ENCODE data around the gene TMEM167A. TPM values are rescaled to one million over a fixed set of nuclear protein-coding genes. Genes with fewer than 3 reads are reported as not detected.

The TMEM167A gene
- total and polyA plus RNA-seq, 12 donors, result 23.9 to 164 (median 86.1) TPM

- 87 to 96% (median 93%) methylated on average over 2 of the region's 2 CpGs for WGBS, 4 donors
- Histone ChIP-seq H3K36me3 (replicated peaks in 1 of 2) (no peaks in the 10 kb centered on the region), H3K27me3 (no peaks in the 10 kb centered on the region), H3K4me3 (no peak overlapping the region), H3K27ac (no peak overlapping the region), H3K4me1 (replicated peaks in 1 of 2) (no peaks in the 10 kb centered on the region), H3K9me3 (replicated peaks in 1 of 3) (no peaks in the 10 kb centered on the region)
- intact Hi-C loops (cut with DNase I), result no loop called here
- no peak for DNase-seq
- TF ChIP-seq POLR2A (IDR thresholded peaks at IDR 0.05) (no peak), CTCF (IDR thresholded peaks at IDR 0.05) (no peak)
These were observed 15.4 kb upstream of the TMEM167A start for GRCh38 chr5:83092619-83093018.

GRCh38 chr5:83090169-83090568 is 13.0 kb upstream of the TMEM167A start:
- intact Hi-C loops (cut with DNase I), result no loop called here
- H3K4me3 ChIP-seq, result no peak overlapping the region
- H3K36me3 ChIP-seq (replicated peaks in 1 of 2), result no peaks in the 10 kb centered on the region
- H3K27ac ChIP-seq, result no peak overlapping the region
- no peaks in the 10 kb centered on the region for H3K27me3 ChIP-seq
- TF ChIP-seq POLR2A (IDR thresholded peaks at IDR 0.05), result no peak
- TF ChIP-seq CTCF (IDR thresholded peaks at IDR 0.05), result no peak
- WGBS, 4 donors, result 89 to 95% (median 91%) methylated on average over 3 of the region's 3 CpGs
- DNase-seq, result no peak
- no peaks in the 10 kb centered on the region for H3K4me1 ChIP-seq (replicated peaks in 1 of 2)
- no peaks in the 10 kb centered on the region for H3K9me3 ChIP-seq (replicated peaks in 1 of 3)

GRCh38 chr5:83085106-83085505 is 7.9 kb upstream of the TMEM167A start:
- WGBS, 4 donors, result 74 to 88% (median 79%) methylated on average over 2 of the region's 2 CpGs
- TF ChIP-seq POLR2A (IDR thresholded peaks at IDR 0.05), result no peak
- TF ChIP-seq CTCF (IDR thresholded peaks at IDR 0.05), result no peak
- Histone ChIP-seq H3K4me1 (replicated peaks in 1 of 2) (no peaks in the 10 kb centered on the region), H3K36me3 (replicated peaks in 1 of 2) (no peaks in the 10 kb centered on the region), H3K27ac (no peak overlapping the region), H3K4me3 (no peak overlapping the region), H3K27me3 (no peaks in the 10 kb centered on the region), H3K9me3 (replicated peaks in 1 of 3) (no peaks in the 10 kb centered on the region)
- no peak for DNase-seq
- intact Hi-C loops (cut with DNase I), result no loop called here

- H3K9me3 ChIP-seq (replicated peaks in 1 of 3), result no peaks in the 10 kb centered on the region
- 90 to 98% (median 95%) methylated on average over 2 of the region's 2 CpGs for WGBS, 4 donors
- no peak overlapping the region for H3K4me3 ChIP-seq
- no peaks in the 10 kb centered on the region for H3K36me3 ChIP-seq (replicated peaks in 1 of 2)
- H3K27ac ChIP-seq, result no peak overlapping the region
- no peaks in the 10 kb centered on the region for H3K27me3 ChIP-seq
- intact Hi-C loops (cut with DNase I), result no loop called here
- DNase-seq, result no peak
- TF ChIP-seq POLR2A (IDR thresholded peaks at IDR 0.05) (no peak), CTCF (IDR thresholded peaks at IDR 0.05) (no peak)
- no peaks in the 10 kb centered on the region for H3K4me1 ChIP-seq (replicated peaks in 1 of 2)
These were observed 7.1 kb upstream of the TMEM167A start for GRCh38 chr5:83084336-83084735.
